ENCODE measurements around the gene ZNF438.

GRCh38 chr10:30817541-30817940 lies 214.1 kb downstream of the ZNF438 start:
- TF ChIP-seq CTCF (conservative IDR thresholded peaks at IDR 0.05 in 1 of 2, IDR thresholded peaks at IDR 0.05 in 1 of 2; ENCODE audit: extremely low read depth in 1 of 2, insufficient read depth in 1 of 2, low read depth in 1 of 2, low read length in 2 of 2) (no peak), EZH2 (IDR thresholded peaks at IDR 0.05; ENCODE audit: borderline replicate concordance, low read length) (no peak)
